ENCODE results near the gene ATRAID. TPM values are rescaled to one million over a fixed set of nuclear protein-coding genes. Genes with fewer than 3 reads are reported as not detected.
A peak's percentile ranks its signal among the peaks of the same experiment; 100 is the strongest.

The ATRAID gene, protein sequence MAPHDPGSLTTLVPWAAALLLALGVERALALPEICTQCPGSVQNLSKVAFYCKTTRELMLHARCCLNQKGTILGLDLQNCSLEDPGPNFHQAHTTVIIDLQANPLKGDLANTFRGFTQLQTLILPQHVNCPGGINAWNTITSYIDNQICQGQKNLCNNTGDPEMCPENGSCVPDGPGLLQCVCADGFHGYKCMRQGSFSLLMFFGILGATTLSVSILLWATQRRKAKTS
- total RNA-seq (ENCODE audit: low replicate concordance), result 97.4 and 103 TPM in 2 replicates
- long read RNA-seq, transcript ATRAID-201 (7 exons, 1,240 nt), result major isoform, 62 of 104 reads
- long read RNA-seq, transcript ATRAID-202 (7 exons, 1,059 nt), result minor isoform, 38 of 104 reads
- long read RNA-seq, partial matches to known transcripts, result 1 of 104 reads
- long read RNA-seq, other reads (novel, unspliced or antisense), result 3 of 104 reads

DNA sequence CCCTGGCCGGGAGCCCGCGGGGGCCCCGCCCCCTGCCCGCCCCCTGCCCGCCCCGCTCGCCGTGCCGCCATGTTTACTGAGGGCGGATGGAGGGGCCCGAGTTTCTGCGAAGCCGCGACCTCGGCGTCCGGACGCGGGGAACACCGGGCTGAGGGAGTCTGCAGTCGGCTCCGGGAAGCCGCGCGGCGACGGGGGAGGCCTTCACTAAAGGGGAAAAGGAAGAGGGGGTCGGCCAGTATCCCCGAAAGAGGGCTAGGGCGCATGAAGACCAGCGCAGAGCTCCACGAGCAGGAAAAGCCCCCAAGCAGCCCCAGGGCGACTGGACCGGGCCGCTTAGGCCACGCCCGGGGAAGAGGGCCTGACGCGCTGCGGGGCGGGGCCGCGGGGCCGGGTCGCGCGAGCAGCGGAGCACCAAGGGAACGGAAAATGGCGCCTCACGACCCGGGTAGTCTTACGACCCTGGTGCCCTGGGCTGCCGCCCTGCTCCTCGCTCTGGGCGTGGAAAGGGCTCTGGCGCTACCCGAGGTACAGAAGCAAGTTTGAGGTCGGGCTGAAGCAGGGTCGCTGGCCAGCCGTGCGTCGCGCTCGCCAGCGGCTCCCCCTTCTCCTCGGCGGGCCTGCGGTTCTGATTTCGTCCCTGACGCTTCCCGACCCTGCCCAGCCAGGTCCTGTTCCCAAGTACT is at the start of gene ATRAID, which contains the start of gene SLC5A6:
Gene ATRAID, plus strand, starts transcription at position 99 of the 683 bp plus-strand sequence. Its CDS starts 328 bp downstream, at position 427.
Gene SLC5A6, minus strand, starts transcription at position 326 of the 683 bp plus-strand sequence. CDS start 4,618 bp downstream, outside the sequence.
- H3K36me3 Mint-ChIP-seq, result peaks cover 31% of the 10 kb centered on the region
- no peaks in the 10 kb centered on the region for H3K27me3 Mint-ChIP-seq
- peak within 1 kb of the TSS; percentile 99 for H3K27ac Mint-ChIP-seq
- peak within 1 kb of the TSS; percentile 99 for H3K4me3 Mint-ChIP-seq
- TF ChIP-seq, protein P1, sequence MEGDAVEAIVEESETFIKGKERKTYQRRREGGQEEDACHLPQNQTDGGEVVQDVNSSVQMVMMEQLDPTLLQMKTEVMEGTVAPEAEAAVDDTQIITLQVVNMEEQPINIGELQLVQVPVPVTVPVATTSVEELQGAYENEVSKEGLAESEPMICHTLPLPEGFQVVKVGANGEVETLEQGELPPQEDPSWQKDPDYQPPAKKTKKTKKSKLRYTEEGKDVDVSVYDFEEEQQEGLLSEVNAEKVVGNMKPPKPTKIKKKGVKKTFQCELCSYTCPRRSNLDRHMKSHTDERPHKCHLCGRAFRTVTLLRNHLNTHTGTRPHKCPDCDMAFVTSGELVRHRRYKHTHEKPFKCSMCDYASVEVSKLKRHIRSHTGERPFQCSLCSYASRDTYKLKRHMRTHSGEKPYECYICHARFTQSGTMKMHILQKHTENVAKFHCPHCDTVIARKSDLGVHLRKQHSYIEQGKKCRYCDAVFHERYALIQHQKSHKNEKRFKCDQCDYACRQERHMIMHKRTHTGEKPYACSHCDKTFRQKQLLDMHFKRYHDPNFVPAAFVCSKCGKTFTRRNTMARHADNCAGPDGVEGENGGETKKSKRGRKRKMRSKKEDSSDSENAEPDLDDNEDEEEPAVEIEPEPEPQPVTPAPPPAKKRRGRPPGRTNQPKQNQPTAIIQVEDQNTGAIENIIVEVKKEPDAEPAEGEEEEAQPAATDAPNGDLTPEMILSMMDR (conservative IDR thresholded peaks at IDR 0.05), result no peak
- peaks cover 38% of the 10 kb centered on the region for H3K4me1 Mint-ChIP-seq (ENCODE audit: unreplicated experiment)
- DNase-seq (ENCODE audit: extremely low spot score, unreplicated experiment), result peak; percentile 92
- no peaks in the 10 kb centered on the region for H3K9me3 Mint-ChIP-seq

DNA sequence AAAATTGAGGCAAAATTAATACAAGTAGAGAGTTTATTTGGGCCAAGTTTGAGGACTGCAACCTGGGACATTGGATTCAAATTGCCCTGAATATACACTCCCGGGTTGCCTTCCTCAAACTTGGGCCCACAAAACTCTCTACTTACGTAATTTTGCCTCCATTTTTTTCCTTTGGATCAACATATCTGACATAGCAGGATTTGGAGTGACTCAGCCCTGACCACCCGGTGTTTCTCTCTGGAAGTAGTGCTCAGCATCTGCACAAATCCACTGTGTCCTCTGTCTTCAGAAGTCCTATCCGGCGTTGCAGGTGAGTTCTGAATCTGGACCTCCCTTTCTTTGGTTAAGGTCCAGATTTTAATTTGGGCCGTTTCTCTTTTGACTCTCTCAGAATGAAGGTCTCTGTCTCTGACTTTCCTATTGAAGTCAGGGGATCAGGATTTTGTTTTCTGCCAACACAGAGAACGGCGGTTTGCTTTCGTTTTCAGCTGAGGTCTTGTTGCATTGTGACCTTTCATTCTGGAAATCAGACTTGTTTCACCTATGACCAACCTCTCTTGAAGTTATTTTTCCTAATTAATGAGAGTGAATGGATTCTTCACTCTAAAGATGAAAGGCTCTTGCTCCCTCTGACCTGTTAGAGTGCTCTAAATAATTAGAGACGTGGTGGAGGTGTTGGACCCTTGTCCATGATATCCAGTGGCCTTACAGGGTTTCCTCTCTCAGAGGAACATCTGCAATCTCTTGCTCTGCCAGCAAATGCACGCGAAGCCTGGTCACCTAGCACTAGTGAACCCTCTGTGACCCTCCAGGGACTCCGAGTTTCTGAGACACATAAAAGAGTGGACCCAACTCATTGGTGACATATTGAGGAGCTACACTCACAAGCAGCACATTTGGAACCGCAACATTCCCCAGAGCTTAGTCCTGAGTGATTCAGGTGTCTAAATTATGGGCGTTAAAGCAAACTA is 49.4 kb upstream of the ATRAID start:
- no peak for DNase-seq (ENCODE audit: extremely low spot score, unreplicated experiment)
- no peaks in the 10 kb centered on the region for H3K4me1 Mint-ChIP-seq (ENCODE audit: unreplicated experiment)
- H3K9me3 Mint-ChIP-seq, result no peaks in the 10 kb centered on the region
- no peaks in the 10 kb centered on the region for H3K36me3 Mint-ChIP-seq
- no peak overlapping the region for H3K4me3 Mint-ChIP-seq
- peaks cover 3% of the 10 kb centered on the region for H3K27me3 Mint-ChIP-seq
- no peak overlapping the region for H3K27ac Mint-ChIP-seq
- TF ChIP-seq, protein P1 (conservative IDR thresholded peaks at IDR 0.05), result no peak

DNA sequence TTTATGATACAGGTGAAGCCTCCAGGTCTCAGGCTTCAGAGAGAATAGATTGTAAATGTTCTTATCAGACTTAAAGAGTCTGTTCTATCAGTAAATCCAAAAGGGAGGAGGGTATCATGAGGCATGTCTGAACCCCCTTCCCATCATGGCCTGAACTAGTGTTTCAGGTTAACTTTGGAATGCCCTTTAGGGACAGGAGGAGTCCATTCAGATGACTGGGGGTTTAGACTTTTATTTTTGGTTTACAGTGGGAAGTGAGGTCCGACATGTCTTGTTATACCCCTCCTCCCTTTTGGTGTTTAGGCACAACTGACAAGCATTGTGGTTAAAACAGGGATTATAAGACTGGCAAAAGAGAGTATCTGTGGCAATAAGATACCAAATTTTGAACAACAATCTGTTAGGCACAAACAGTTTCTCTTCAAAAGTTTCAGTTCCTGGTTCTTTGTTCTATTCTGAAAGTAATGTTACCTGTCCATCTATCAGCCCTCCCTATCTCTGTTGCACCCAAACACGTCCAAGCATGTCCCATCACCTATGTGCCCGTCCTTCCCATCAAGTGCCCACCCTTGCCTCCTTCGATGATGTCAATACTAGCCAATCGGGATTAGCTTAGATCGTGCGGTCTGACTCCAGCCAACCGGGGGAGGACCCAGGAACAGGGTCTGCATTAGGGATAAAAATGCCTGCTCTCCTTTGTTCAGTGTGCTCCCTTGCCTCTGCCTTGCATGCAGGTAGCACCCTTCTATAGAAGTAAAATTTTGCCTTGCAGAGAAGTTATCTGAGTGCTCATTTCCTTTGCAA is 46.7 kb upstream of the ATRAID start:
- H3K27me3 Mint-ChIP-seq, result peaks cover 15% of the 10 kb centered on the region
- no peaks in the 10 kb centered on the region for H3K4me1 Mint-ChIP-seq (ENCODE audit: unreplicated experiment)
- no peak overlapping the region for H3K4me3 Mint-ChIP-seq
- no peak overlapping the region for H3K27ac Mint-ChIP-seq
- H3K36me3 Mint-ChIP-seq, result no peaks in the 10 kb centered on the region
- DNase-seq (ENCODE audit: extremely low spot score, unreplicated experiment), result no peak
- TF ChIP-seq, protein P1 (conservative IDR thresholded peaks at IDR 0.05), result no peak
- H3K9me3 Mint-ChIP-seq, result no peaks in the 10 kb centered on the region

DNA sequence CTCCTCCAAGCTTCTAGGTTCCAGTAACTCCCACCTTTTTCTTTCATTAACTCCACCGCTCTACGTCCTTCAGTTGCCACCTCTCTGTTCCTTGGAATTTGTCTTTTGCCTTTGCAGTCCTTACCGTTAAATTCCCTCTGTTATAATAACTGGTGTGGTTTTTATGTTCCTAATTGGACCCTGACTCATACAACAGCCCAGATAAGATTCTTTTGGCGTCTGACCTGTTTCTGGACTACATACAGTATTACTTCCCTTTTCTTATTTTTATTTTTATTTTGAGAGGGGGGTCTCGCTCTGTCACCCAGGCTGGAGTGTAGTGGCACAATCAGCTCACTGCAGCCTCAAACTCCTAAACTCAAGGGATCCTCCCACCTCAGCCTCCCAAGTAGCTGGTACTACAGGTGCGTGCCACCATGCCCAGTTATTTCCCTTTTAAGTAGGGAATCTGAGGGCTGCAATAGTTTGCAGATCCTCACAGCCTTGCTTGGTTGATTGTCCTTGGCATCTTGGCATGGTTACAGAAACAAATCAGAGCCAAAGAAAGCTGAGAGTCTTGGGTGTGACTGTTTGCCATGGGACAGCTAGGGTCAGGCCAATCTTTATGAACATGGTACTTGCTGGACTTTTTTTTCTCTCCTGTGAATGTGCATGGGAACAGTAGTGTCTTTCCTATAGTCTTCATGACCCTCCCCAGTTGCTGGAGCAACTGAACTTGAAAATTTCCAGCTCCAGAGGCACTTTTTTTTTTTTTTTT is 41.1 kb upstream of the ATRAID start:
- H3K9me3 Mint-ChIP-seq, result no peaks in the 10 kb centered on the region
- H3K4me3 Mint-ChIP-seq, result no peak overlapping the region
- no peak for DNase-seq (ENCODE audit: extremely low spot score, unreplicated experiment)

More for the DNA sequence above, 41.1 kb upstream of the ATRAID start:
- no peaks in the 10 kb centered on the region for H3K4me1 Mint-ChIP-seq (ENCODE audit: unreplicated experiment)
- H3K36me3 Mint-ChIP-seq, result no peaks in the 10 kb centered on the region
- no peak overlapping the region for H3K27ac Mint-ChIP-seq
- H3K27me3 Mint-ChIP-seq, result peaks cover 20% of the 10 kb centered on the region
- TF ChIP-seq, protein P1 (conservative IDR thresholded peaks at IDR 0.05), result no peak

Data from type B pancreatic cell (in vitro differentiated cells).